GM12801 (cell line): ENCODE data around the gene ADCY1.

Source experiments
- CTCF ChIP-seq: IDR thresholded peaks from one replicate; pipeline ENCODE4 v1.5.1; 2011; ENCODE audit warnings: control low read depth; ENCODE audit not compliant: insufficient read length; ENCODE audit errors: extremely low read depth

The ADCY1 gene

GRCh38 chr7:45647967-45648670 lies 74.0 kb downstream of the ADCY1 start:
- TF ChIP-seq CTCF: no peak

GRCh38 chr7:45648671-45648995 lies 74.5 kb downstream of the ADCY1 start:
- no peak for TF ChIP-seq CTCF

GRCh38 chr7:45649560-45650346 lies 75.6 kb downstream of the ADCY1 start:
- TF ChIP-seq CTCF: no peak

- no peak for TF ChIP-seq CTCF
Observed at GRCh38 chr7:45650404-45651394, 76.5 kb downstream of the ADCY1 start.

GRCh38 chr7:45651540-45651939 lies 77.4 kb downstream of the ADCY1 start:
- TF ChIP-seq CTCF: no peak

GRCh38 chr7:45652630-45653029 lies 78.5 kb downstream of the ADCY1 start:
- TF ChIP-seq CTCF: no peak

- TF ChIP-seq CTCF: no peak
Observed at GRCh38 chr7:45653209-45653907, 79.2 kb downstream of the ADCY1 start.
